ENCODE measurements around the gene NFIC.

Gene NFIC

GRCh38 chr19:3494051-3494450 is 127.7 kb downstream of the NFIC start:
- TF ChIP-seq ZNF274 (IDR thresholded peaks at IDR 0.05; ENCODE audit: low read depth, low read length) (no peak), SUZ12 (IDR thresholded peaks at IDR 0.05; ENCODE audit: extremely low read depth, insufficient read depth, insufficient read length) (no peak), YY1 (IDR thresholded peaks at IDR 0.05; ENCODE audit: insufficient read depth, insufficient read length) (no peak)
- H3K36me3 ChIP-seq (ENCODE audit: insufficient read depth, insufficient read length, low read length) = peaks cover 84% of the 10 kb centered on the region
- DNase-seq (ENCODE audit: low read depth, low spot score) = no peak
- H3K4me1 ChIP-seq (ENCODE audit: insufficient read depth, insufficient read length) = peaks cover 26% of the 10 kb centered on the region
- H3K4me3 ChIP-seq (ENCODE audit: insufficient read length, low read depth) = no peak overlapping the region
- no peaks in the 10 kb centered on the region for H3K27me3 ChIP-seq (ENCODE audit: insufficient read depth, insufficient read length)
- no peak overlapping the region for H3K9ac ChIP-seq (ENCODE audit: insufficient read length, low read depth)
- H3K9me3 ChIP-seq (ENCODE audit: insufficient read depth, low read length) = no peaks in the 10 kb centered on the region

GRCh38 chr19:3494559-3494958 is 128.2 kb downstream of the NFIC start:
- TF ChIP-seq ZNF274 (IDR thresholded peaks at IDR 0.05; ENCODE audit: low read depth, low read length) (no peak), YY1 (IDR thresholded peaks at IDR 0.05; ENCODE audit: insufficient read depth, insufficient read length) (no peak), SUZ12 (IDR thresholded peaks at IDR 0.05; ENCODE audit: extremely low read depth, insufficient read depth, insufficient read length) (no peak)
- Histone ChIP-seq H3K27me3 (ENCODE audit: insufficient read depth, insufficient read length) (no peaks in the 10 kb centered on the region), H3K4me1 (ENCODE audit: insufficient read depth, insufficient read length) (peaks cover 26% of the 10 kb centered on the region), H3K36me3 (ENCODE audit: insufficient read depth, insufficient read length, low read length) (peaks cover 87% of the 10 kb centered on the region), H3K4me3 (ENCODE audit: insufficient read length, low read depth) (no peak overlapping the region), H3K9me3 (ENCODE audit: insufficient read depth, low read length) (no peaks in the 10 kb centered on the region), H3K9ac (ENCODE audit: insufficient read length, low read depth) (peak overlapping the region; percentile 50)
- no peak for DNase-seq (ENCODE audit: low read depth, low spot score)

GRCh38 chr19:3496392-3497273 is 130.2 kb downstream of the NFIC start:
- H3K27me3 ChIP-seq (ENCODE audit: insufficient read depth, insufficient read length) = no peaks in the 10 kb centered on the region
- H3K9ac ChIP-seq (ENCODE audit: insufficient read length, low read depth) = no peak overlapping the region
- no peak overlapping the region for H3K4me3 ChIP-seq (ENCODE audit: insufficient read length, low read depth)
- TF ChIP-seq SUZ12 (IDR thresholded peaks at IDR 0.05; ENCODE audit: extremely low read depth, insufficient read depth, insufficient read length) (no peak), ZNF274 (IDR thresholded peaks at IDR 0.05; ENCODE audit: low read depth, low read length) (no peak), YY1 (IDR thresholded peaks at IDR 0.05; ENCODE audit: insufficient read depth, insufficient read length) (no peak)
- no peak for DNase-seq (ENCODE audit: low read depth, low spot score)
- H3K4me1 ChIP-seq (ENCODE audit: insufficient read depth, insufficient read length) = peaks cover 17% of the 10 kb centered on the region
- H3K9me3 ChIP-seq (ENCODE audit: insufficient read depth, low read length) = no peaks in the 10 kb centered on the region
- H3K36me3 ChIP-seq (ENCODE audit: insufficient read depth, insufficient read length, low read length) = peaks cover 70% of the 10 kb centered on the region

- no peak overlapping the region for H3K9ac ChIP-seq (ENCODE audit: insufficient read length, low read depth)
- peaks cover 10% of the 10 kb centered on the region for H3K4me1 ChIP-seq (ENCODE audit: insufficient read depth, insufficient read length)
- no peaks in the 10 kb centered on the region for H3K27me3 ChIP-seq (ENCODE audit: insufficient read depth, insufficient read length)
- TF ChIP-seq YY1 (IDR thresholded peaks at IDR 0.05; ENCODE audit: insufficient read depth, insufficient read length) = no peak
- TF ChIP-seq SUZ12 (IDR thresholded peaks at IDR 0.05; ENCODE audit: extremely low read depth, insufficient read depth, insufficient read length) = no peak
- no peak for TF ChIP-seq ZNF274 (IDR thresholded peaks at IDR 0.05; ENCODE audit: low read depth, low read length)
- H3K9me3 ChIP-seq (ENCODE audit: insufficient read depth, low read length) = no peaks in the 10 kb centered on the region
- no peak overlapping the region for H3K4me3 ChIP-seq (ENCODE audit: insufficient read length, low read depth)
- no peak for DNase-seq (ENCODE audit: low read depth, low spot score)
- peaks cover 57% of the 10 kb centered on the region for H3K36me3 ChIP-seq (ENCODE audit: insufficient read depth, insufficient read length, low read length)
These were observed 131.6 kb downstream of the NFIC start for GRCh38 chr19:3497757-3498520.

GRCh38 chr19:3499738-3500428 is 133.5 kb downstream of the NFIC start:
- no peaks in the 10 kb centered on the region for H3K9me3 ChIP-seq (ENCODE audit: insufficient read depth, low read length)
- peak overlapping the region; percentile 97 for H3K9ac ChIP-seq (ENCODE audit: insufficient read length, low read depth)
- TF ChIP-seq YY1 (IDR thresholded peaks at IDR 0.05; ENCODE audit: insufficient read depth, insufficient read length) (no peak), SUZ12 (IDR thresholded peaks at IDR 0.05; ENCODE audit: extremely low read depth, insufficient read depth, insufficient read length) (no peak), ZNF274 (IDR thresholded peaks at IDR 0.05; ENCODE audit: low read depth, low read length) (no peak)
- H3K27me3 ChIP-seq (ENCODE audit: insufficient read depth, insufficient read length) = no peaks in the 10 kb centered on the region
- peak overlapping the region; percentile 97 for H3K4me3 ChIP-seq (ENCODE audit: insufficient read length, low read depth)
- H3K4me1 ChIP-seq (ENCODE audit: insufficient read depth, insufficient read length) = peaks cover 2% of the 10 kb centered on the region
- no peak for DNase-seq (ENCODE audit: low read depth, low spot score)
- peaks cover 41% of the 10 kb centered on the region for H3K36me3 ChIP-seq (ENCODE audit: insufficient read depth, insufficient read length, low read length)

- TF ChIP-seq ZNF274 (IDR thresholded peaks at IDR 0.05; ENCODE audit: low read depth, low read length) = no peak
- TF ChIP-seq SUZ12 (IDR thresholded peaks at IDR 0.05; ENCODE audit: extremely low read depth, insufficient read depth, insufficient read length) = no peak
- TF ChIP-seq YY1 (IDR thresholded peaks at IDR 0.05; ENCODE audit: insufficient read depth, insufficient read length) = peak; percentile 93
- peak within 1 kb of the TSS; percentile 97 for H3K9ac ChIP-seq (ENCODE audit: insufficient read length, low read depth)
- peaks cover 36% of the 10 kb centered on the region for H3K36me3 ChIP-seq (ENCODE audit: insufficient read depth, insufficient read length, low read length)
- no peaks in the 10 kb centered on the region for H3K9me3 ChIP-seq (ENCODE audit: insufficient read depth, low read length)
- H3K4me1 ChIP-seq (ENCODE audit: insufficient read depth, insufficient read length) = peaks cover 2% of the 10 kb centered on the region
- H3K27me3 ChIP-seq (ENCODE audit: insufficient read depth, insufficient read length) = no peaks in the 10 kb centered on the region
- peak; percentile 96 for DNase-seq (ENCODE audit: low read depth, low spot score)
- peak within 1 kb of the TSS; percentile 97 for H3K4me3 ChIP-seq (ENCODE audit: insufficient read length, low read depth)
These were observed 134.2 kb downstream of the NFIC start, which contains the start of gene DOHH for GRCh38 chr19:3500429-3501101. Gene DOHH, minus strand, starts transcription at chr19:3500674. Its CDS starts 3,860 bp downstream, at chr19:3496814.
